H1 (cell line): ENCODE results near the gene TYK2. TPM values are rescaled to one million over a fixed set of nuclear protein-coding genes. Genes with fewer than 3 reads are reported as not detected.

Experiments used
- CTCF ChIA-PET: fragments of 300-600 bp; sonication (Branson Sonifier 250); formaldehyde crosslinking; loops from one replicate; lab custom pipeline; 2021; ENCODE audit not compliant: partially characterized antibody; lab: Charles Lee
- POLR2A ChIA-PET: fragments of 300-600 bp; sonication (Branson Sonifier 250); formaldehyde crosslinking; loops from one replicate; lab custom pipeline; 2021; ENCODE audit warnings: inconsistent platforms; ENCODE audit not compliant: partially characterized antibody; lab: Charles Lee
- DNase-seq, 2 experiments: peaks; one replicate each; pipeline versions ENCODE4 v3.0.0 to v3.0.0-alpha.2; 2010 to 2022; ENCODE audit warnings: low spot score in 2 of 2, low read depth in 1 of 2, mixed read lengths in 1 of 2
- FAIRE-seq: peaks from 2 replicates; lab custom pipeline; 2011; peaks lifted over from hg19 to GRCh38; lab: Jason Lieb, UNC
- H2AFZ ChIP-seq: 2 replicates; pipeline ENCODE4 v1.8.1; 2012; ENCODE audit warnings: low read length, inconsistent platforms
- H2AK5ac ChIP-seq: 2 replicates; pipeline ENCODE4 v1.6.1; 2013; ENCODE audit warnings: low read depth, low read length
- H2BK120ac ChIP-seq: replicated peaks from 2 replicates; pipeline ENCODE3; 2013; ENCODE audit warnings: low read depth, low read length, inconsistent platforms
- H2BK12ac ChIP-seq: 2 replicates; pipeline ENCODE4 v1.6.1; 2013; ENCODE audit warnings: low read depth, low read length
- H2BK15ac ChIP-seq: 2 replicates; pipeline ENCODE4 v1.6.1; 2013; ENCODE audit warnings: low read length
- H2BK20ac ChIP-seq: 2 replicates; pipeline ENCODE4 v1.6.1; 2013; ENCODE audit warnings: low read length
- H2BK5ac ChIP-seq: 2 replicates; pipeline ENCODE4 v1.6.1; 2013; ENCODE audit warnings: low read depth, low read length
- H3K14ac ChIP-seq: 2 replicates; pipeline ENCODE4 v1.6.1; 2013; ENCODE audit warnings: inconsistent platforms; ENCODE audit not compliant: insufficient read length
- H3K18ac ChIP-seq: 2 replicates; pipeline ENCODE4 v1.6.1; 2013; ENCODE audit warnings: low read length; ENCODE audit errors: extremely low read depth
- H3K23ac ChIP-seq: 2 replicates; pipeline ENCODE4 v1.6.1; 2013; ENCODE audit warnings: inconsistent platforms; ENCODE audit not compliant: insufficient read length
- H3K23me2 ChIP-seq: 2 replicates; pipeline ENCODE4 v1.6.1; 2013; ENCODE audit warnings: low read depth, low read length
- H3K27ac ChIP-seq: 2 replicates; pipeline ENCODE4 v1.6.1; 2011; ENCODE audit warnings: low read depth, low read length, inconsistent platforms
- H3K27me3 ChIP-seq, 4 experiments: replicated peaks in 1 of 4; 1 replicate in 1 of 4; 2 replicates in 3 of 4; pipeline versions ENCODE4 v1.6.1 to v1.8.1; 2011 to 2013; ENCODE audit warnings: low read length in 3 of 4, mild to moderate bottlenecking in 3 of 4, inconsistent platforms in 2 of 4, mixed read lengths in 2 of 4, moderate library complexity in 1 of 4; ENCODE audit not compliant: control insufficient read depth in 3 of 4, insufficient read depth in 3 of 4; ENCODE audit errors: extremely low read depth in 1 of 4
- H3K36me3 ChIP-seq, 4 experiments: 2 replicates each; pipeline versions ENCODE4 v1.6.1 to v1.8.1; 2011 to 2013; ENCODE audit warnings: mild to moderate bottlenecking in 4 of 4, low read length in 3 of 4, moderate library complexity in 2 of 4, control low read depth in 1 of 4, inconsistent platforms in 1 of 4; ENCODE audit not compliant: insufficient read depth in 4 of 4, control insufficient read depth in 2 of 4
- H3K4ac ChIP-seq: replicated peaks from 2 replicates; pipeline ENCODE3; 2013; ENCODE audit warnings: low read length, low read depth, mixed read lengths, inconsistent platforms; ENCODE audit not compliant: insufficient read length
- H3K4me1 ChIP-seq, 4 experiments: replicated peaks in 1 of 4; 1 replicate in 1 of 4; 2 replicates in 3 of 4; pipeline versions ENCODE4 v1.6.1 to v1.8.1; 2011 to 2013; ENCODE audit warnings: low read length in 3 of 4, inconsistent platforms in 2 of 4, mixed read lengths in 1 of 4; ENCODE audit not compliant: insufficient read depth in 4 of 4, control insufficient read depth in 3 of 4
- H3K4me2 ChIP-seq, 2 experiments: 2 replicates each; pipeline versions ENCODE4 v1.6.1 to v1.8.1; 2011 to 2013; ENCODE audit warnings: low read depth in 2 of 2, low read length in 2 of 2, control low read depth in 1 of 2, inconsistent platforms in 1 of 2, mild to moderate bottlenecking in 1 of 2; ENCODE audit not compliant: insufficient read depth in 1 of 2
- H3K4me3 ChIP-seq, 4 experiments: fragments of 200-600, 300-600 bp in 1 of 4; sonication (generic), shearing (Covaris generic), sonication (Bioruptor Twin) in 1 of 4; 2 replicates each; pipeline versions ENCODE4 v1.5.1 to v1.8.1; 2011 to 2016; ENCODE audit warnings: low read length in 4 of 4, low read depth in 3 of 4, control low read depth in 2 of 4, inconsistent platforms in 2 of 4, mild to moderate bottlenecking in 2 of 4, mixed read lengths in 1 of 4, moderate library complexity in 1 of 4; ENCODE audit not compliant: insufficient read depth in 2 of 4; ENCODE audit errors: extremely low read depth in 1 of 4
- H3K56ac ChIP-seq: replicated peaks from 2 replicates; pipeline ENCODE3; 2013; ENCODE audit warnings: low read depth, mild to moderate bottlenecking, mixed read lengths, low read length, inconsistent platforms; ENCODE audit not compliant: insufficient read length
- H3K79me1 ChIP-seq: 2 replicates; pipeline ENCODE4 v1.6.1; 2013; ENCODE audit warnings: low read depth, low read length, control low read depth
- H3K79me2 ChIP-seq, 2 experiments: 2 replicates each; pipeline versions ENCODE4 v1.6.1 to v1.8.1; 2012 to 2013; ENCODE audit warnings: low read length in 2 of 2, mild to moderate bottlenecking in 2 of 2, inconsistent platforms in 1 of 2; ENCODE audit not compliant: insufficient read depth in 2 of 2, control insufficient read depth in 1 of 2
- H3K9ac ChIP-seq, 4 experiments: replicated peaks in 1 of 4; 1 replicate in 1 of 4; 2 replicates in 3 of 4; pipeline versions ENCODE4 v1.6.1 to v1.8.1; 2011 to 2013; ENCODE audit warnings: low read depth in 3 of 4, low read length in 3 of 4, control low read depth in 2 of 4, mild to moderate bottlenecking in 2 of 4, moderate library complexity in 2 of 4, inconsistent platforms in 1 of 4; ENCODE audit errors: extremely low read depth in 1 of 4
- H3K9me3 ChIP-seq, 2 experiments: 2 replicates each; pipeline versions ENCODE4 v1.6.1 to v1.8.1; 2012 to 2013; ENCODE audit warnings: mild to moderate bottlenecking in 2 of 2, moderate library complexity in 2 of 2, control low read depth in 1 of 2, inconsistent platforms in 1 of 2, low read depth in 1 of 2, low read length in 1 of 2, mixed read lengths in 1 of 2; ENCODE audit not compliant: insufficient read depth in 2 of 2
- H4K20me1 ChIP-seq, 2 experiments: replicated peaks in 1 of 2; 2 replicates each; pipeline versions ENCODE3 to v1.8.1; 2011 to 2013; ENCODE audit warnings: inconsistent platforms in 2 of 2, low read length in 2 of 2, mild to moderate bottlenecking in 1 of 2; ENCODE audit not compliant: insufficient read depth in 2 of 2, control insufficient read depth in 1 of 2
- H4K5ac ChIP-seq: 2 replicates; pipeline ENCODE4 v1.6.1; 2013; ENCODE audit warnings: low read length, low read depth, mixed read lengths, inconsistent platforms; ENCODE audit not compliant: insufficient read length
- H4K8ac ChIP-seq: 2 replicates; pipeline ENCODE4 v1.8.0; 2013; ENCODE audit warnings: mild to moderate bottlenecking, moderate library complexity, low read length, inconsistent platforms; ENCODE audit not compliant: insufficient read depth; ENCODE audit errors: extremely low read depth
- H4K91ac ChIP-seq: replicated peaks from 2 replicates; pipeline ENCODE3; 2013; ENCODE audit warnings: low read length, mixed read lengths, inconsistent platforms; ENCODE audit not compliant: insufficient read length
- CEBPB ChIP-seq: IDR thresholded peaks from 2 replicates; pipeline ENCODE4 v1.6.1; 2012; ENCODE audit warnings: low read depth, low read length
- CTBP2 ChIP-seq: IDR thresholded peaks from 2 replicates; pipeline ENCODE4 v1.7.0; 2011; ENCODE audit warnings: borderline replicate concordance, mild to moderate bottlenecking, moderate library complexity, mixed read lengths, low read length; ENCODE audit not compliant: insufficient read depth, insufficient read length
- EZH2 ChIP-seq: fragments of 200-600 bp; sonication (generic); IDR thresholded peaks from 2 replicates; pipeline ENCODE4 v1.7.1; 2012; ENCODE audit warnings: low read depth, mild to moderate bottlenecking, moderate library complexity, low read length, inconsistent platforms; ENCODE audit not compliant: severe bottlenecking
- GTF2F1 ChIP-seq: IDR thresholded peaks from 2 replicates; pipeline ENCODE4 v1.6.1; 2012; ENCODE audit warnings: low read depth, low read length, improper control_type of control experiment, borderline replicate concordance
- RBBP5 ChIP-seq: IDR thresholded peaks from 2 replicates; pipeline ENCODE4 v1.7.1; 2012; ENCODE audit warnings: low read depth, mild to moderate bottlenecking, inconsistent platforms, low read length, moderate library complexity, borderline replicate concordance
- SIX5 ChIP-seq: IDR thresholded peaks from 2 replicates; pipeline ENCODE4 v1.6.1; 2011; ENCODE audit warnings: mild to moderate bottlenecking, low read depth, low read length
- SP1 ChIP-seq: IDR thresholded peaks from 2 replicates; pipeline ENCODE4 v1.6.1; 2011; ENCODE audit warnings: low read depth, low read length
- SRF ChIP-seq: IDR thresholded peaks from 2 replicates; pipeline ENCODE4 v1.6.1; 2011; ENCODE audit warnings: mild to moderate bottlenecking, low read depth, low read length, moderate library complexity
- SUZ12 ChIP-seq: fragments of 200-600 bp; sonication (generic); IDR thresholded peaks from 2 replicates; pipeline ENCODE4 v1.6.1; 2012; ENCODE audit warnings: mild to moderate bottlenecking, inconsistent platforms, low read length, moderate library complexity, mixed read lengths
- USF2 ChIP-seq: IDR thresholded peaks from 2 replicates; pipeline ENCODE4 v1.6.1; 2011; ENCODE audit warnings: low read length, improper control_type of control experiment
- WGBS, 2 experiments: shearing (Covaris generic) in 1 of 2; methylation state at CpG; one replicate each; pipeline versions ENCODE4 v1.1.6 to v1.1.7; 2013 to 2015; ENCODE audit warnings: low lambda C conversion rate in 2 of 2, mixed read lengths in 2 of 2, inconsistent platforms in 1 of 2, low coverage in 1 of 2, missing lambda C conversion rate in 1 of 2; ENCODE audit not compliant: insufficient replicate concordance in 2 of 2, insufficient coverage in 1 of 2, insufficient read length in 1 of 2; ENCODE audit errors: extremely low coverage in 1 of 2, missing lambda C conversion rate in 1 of 2; 5-methylcytosine and 5-hydroxymethylcytosine counted together
- polyA plus RNA-seq, 7 experiments: library from polyadenylated mRNA; depleted of rRNA in 3 of 7; stranded (reverse) in 5 of 7; unstranded in 2 of 7; fragments of >200 nt in 5 of 7; fragments of 200-250 nt in 2 of 7; gene quantifications; 1 replicate in 5 of 7; 2 replicates in 1 of 7; 4 replicates in 1 of 7; pipeline versions ENCODE4 v1.2.1 to v1.2.3, GENCODE V29; 2011 to 2013; ENCODE audit warnings: missing spikeins in 2 of 7, mixed read lengths in 2 of 7
- total RNA-seq: library from RNA; stranded (reverse); fragmentation: NEBNext Ultra II Directional; extraction: Animal tissue kit (Norgen Biotek cat#: 25700); gene quantifications from 2 replicates; pipeline ENCODE4 v1.2.1, GENCODE V29; 2021

Gene TYK2
- total and polyA plus RNA-seq, 2 of the 8 experiments (the other 6 are each of a cell fraction or from before 2014, with no cell fraction given): 32.1 to 40.8 TPM

- no peak within 1 kb of the TSS; the same call in 1 of the 2 replicates for H2AK5ac ChIP-seq
- no peaks in the 10 kb centered on the region for H3K9me3 ChIP-seq
- H4K20me1 ChIP-seq: peaks cover 6 to 16% of the 10 kb centered on the region in 2 experiments
- H3K56ac ChIP-seq: peak within 1 kb of the TSS; percentile 95
- peak within 1 kb of the TSS; percentile 76 for H3K27ac ChIP-seq
- FAIRE-seq: no peak
- peak within 1 kb of the TSS; percentile 75 to 96 (median 90) for H3K4me3 ChIP-seq
- peaks cover 0 to 3% (median 0%) of the 10 kb centered on the region in 4 experiments; a peak in 2 of 7 replicates for H3K27me3 ChIP-seq
- ChIA-PET CTCF (interaction anchor here (0.7 to 4.9 kb wide), 11 partner anchors 11 to 83 kb away, joined by 3 to 21 read pairs (median 4); partner anchors contain the start of genes ICAM1 and ICAM5), POLR2A (interaction anchor here (0.6 to 6.8 kb wide), 18 partner anchors 12 to 198 kb away, joined by 3 to 104 read pairs (median 6); partner anchors contain the start of genes CDC37, DNMT1, FDX2 and ICAM1)
- no peak within 1 kb of the TSS for H3K14ac ChIP-seq
- no peak within 1 kb of the TSS for H2BK120ac ChIP-seq
- peak within 1 kb of the TSS; percentile 91 to 93 for H3K4me2 ChIP-seq
- peak within 1 kb of the TSS; percentile 43; the same call in 1 of the 2 replicates for H2AFZ ChIP-seq
- peaks cover 5 to 24% of the 10 kb centered on the region in 2 experiments for H3K79me2 ChIP-seq
- peak within 1 kb of the TSS; percentile 59 to 86 (median 78) for H3K9ac ChIP-seq
- H4K91ac ChIP-seq: peak within 1 kb of the TSS; percentile 76
- peak; percentile 84 to 94 for DNase-seq
- H3K23me2 ChIP-seq: peaks cover 13% of the 10 kb centered on the region
- no peak within 1 kb of the TSS for H3K23ac ChIP-seq
- H3K4ac ChIP-seq: no peak within 1 kb of the TSS
- H2BK15ac ChIP-seq: peak within 1 kb of the TSS; percentile 88; the same call in 1 of the 2 replicates
- WGBS, 2 experiments: 2% methylated on average over 61 of the region's 82 CpGs; no CpG with 5 or more reads in 1 of the 2 experiments
- peaks cover 13 to 21% (median 17%) of the 10 kb centered on the region in 4 experiments for H3K36me3 ChIP-seq
- H3K4me1 ChIP-seq: peaks cover 0 to 19% (median 7%) of the 10 kb centered on the region in 4 experiments; a peak in 6 of 7 replicates
- H2BK12ac ChIP-seq: no peak within 1 kb of the TSS
- peak within 1 kb of the TSS; percentile 36; the same call in 1 of the 2 replicates for H3K18ac ChIP-seq
- H2BK20ac ChIP-seq: no peak within 1 kb of the TSS
- H3K79me1 ChIP-seq: peaks cover 5% of the 10 kb centered on the region
- peak within 1 kb of the TSS; percentile 83 for H4K5ac ChIP-seq
- H2BK5ac ChIP-seq: peak within 1 kb of the TSS; percentile 82
- peak within 1 kb of the TSS; percentile 99 for H4K8ac ChIP-seq
- TF ChIP-seq GTF2F1: no peak
- no peak for TF ChIP-seq CTBP2
- TF ChIP-seq EZH2: no peak
- TF ChIP-seq CEBPB: no peak
- peak; percentile 83 for TF ChIP-seq RBBP5
- no peak for TF ChIP-seq SIX5
- TF ChIP-seq SUZ12: no peak
- TF ChIP-seq USF2: no peak
- no peak for TF ChIP-seq SRF
- TF ChIP-seq SP1: peak; percentile 54; the same call in 1 of the 2 replicates
These were observed 47.2 kb downstream of the TYK2 start, which contains the start of gene RAVER1 for GRCh38 chr19:10332965-10333757. TSS of gene RAVER1 (minus strand) at chr19:10333529. CDS start at chr19:10333507, 22 bp downstream.
